SH-SY5Y (cell line): ENCODE measurements around the gene FAM234A.

Experiments
- GATA2 ChIP-seq: IDR thresholded peaks from 2 replicates; pipeline ENCODE4 v1.6.1; 2011; ENCODE audit warnings: mild to moderate bottlenecking, low read depth, low read length
- GATA3 ChIP-seq: IDR thresholded peaks from 2 replicates; pipeline ENCODE4 v1.6.1; 2011; ENCODE audit warnings: low read depth, mild to moderate bottlenecking, low read length, moderate library complexity

- TF ChIP-seq GATA2 (no peak), GATA3 (no peak)
Observed at GRCh38 chr16:260326-260725, 25.7 kb downstream of the FAM234A start.
